ENCODE data around the gene EHD1. TPM values are rescaled to one million over a fixed set of nuclear protein-coding genes. Genes with fewer than 3 reads are reported as not detected.

EHD1 gene
- 55.0 and 57.2 TPM in 2 replicates for total RNA-seq
- long read RNA-seq, full-length matches to known transcripts, result 10 of 16 reads
- long read RNA-seq, partial matches to known transcripts, result 2 of 16 reads
- long read RNA-seq, other reads (novel, unspliced or antisense), result 4 of 16 reads

GRCh38 chr11:64878494-64879243 lies at the start of gene EHD1:
EHD1 (minus strand) TSS chr11:64878621; CDS start chr11:64878464, 157 bp downstream.
- H3K4me1 Mint-ChIP-seq (ENCODE audit: low read depth), result peaks cover 31% of the 10 kb centered on the region
- no peaks in the 10 kb centered on the region for H3K27me3 Mint-ChIP-seq
- peak within 1 kb of the TSS; percentile 95 for H3K4me3 Mint-ChIP-seq (ENCODE audit: low read depth)
- TF ChIP-seq CTCF (IDR thresholded peaks at IDR 0.05; ENCODE audit: unreplicated experiment), result peak; percentile 58
- DNase-seq (ENCODE audit: low spot score, unreplicated experiment), result peak; percentile 99
- no peaks in the 10 kb centered on the region for H3K9me3 Mint-ChIP-seq (ENCODE audit: low read depth)
- peaks cover 7% of the 10 kb centered on the region for H3K36me3 Mint-ChIP-seq (ENCODE audit: insufficient read depth)
- peak within 1 kb of the TSS; percentile 96 for H3K27ac Mint-ChIP-seq

GRCh38 chr11:64926689-64927088 lies 48.3 kb upstream of the EHD1 start:
- H3K9me3 Mint-ChIP-seq (ENCODE audit: low read depth), result no peaks in the 10 kb centered on the region
- DNase-seq (ENCODE audit: low spot score, unreplicated experiment), result no peak
- H3K27ac Mint-ChIP-seq, result no peak overlapping the region
- H3K36me3 Mint-ChIP-seq (ENCODE audit: insufficient read depth), result peaks cover 7% of the 10 kb centered on the region
- peaks cover 6% of the 10 kb centered on the region for H3K4me1 Mint-ChIP-seq (ENCODE audit: low read depth)
- TF ChIP-seq CTCF (IDR thresholded peaks at IDR 0.05; ENCODE audit: unreplicated experiment), result no peak
- H3K4me3 Mint-ChIP-seq (ENCODE audit: low read depth), result peak overlapping the region; percentile 37
- H3K27me3 Mint-ChIP-seq, result peaks cover 3% of the 10 kb centered on the region

- TF ChIP-seq CTCF (IDR thresholded peaks at IDR 0.05; ENCODE audit: unreplicated experiment), result no peak
- H3K4me1 Mint-ChIP-seq (ENCODE audit: low read depth), result peaks cover 6% of the 10 kb centered on the region
- peak overlapping the region; percentile 87 for H3K4me3 Mint-ChIP-seq (ENCODE audit: low read depth)
- H3K27ac Mint-ChIP-seq, result no peak overlapping the region
- no peaks in the 10 kb centered on the region for H3K9me3 Mint-ChIP-seq (ENCODE audit: low read depth)
- peaks cover 5% of the 10 kb centered on the region for H3K36me3 Mint-ChIP-seq (ENCODE audit: insufficient read depth)
- H3K27me3 Mint-ChIP-seq, result peaks cover 3% of the 10 kb centered on the region
- no peak for DNase-seq (ENCODE audit: low spot score, unreplicated experiment)
These were observed 47.4 kb upstream of the EHD1 start for GRCh38 chr11:64925536-64926436.

- TF ChIP-seq CTCF (IDR thresholded peaks at IDR 0.05; ENCODE audit: unreplicated experiment), result no peak
- peaks cover 6% of the 10 kb centered on the region for H3K4me1 Mint-ChIP-seq (ENCODE audit: low read depth)
- peak overlapping the region; percentile 67 for H3K27ac Mint-ChIP-seq
These were observed 46.5 kb upstream of the EHD1 start for GRCh38 chr11:64924910-64925284.

More at GRCh38 chr11:64924910-64925284, 46.5 kb upstream of the EHD1 start:
- peak overlapping the region; percentile 87 for H3K4me3 Mint-ChIP-seq (ENCODE audit: low read depth)
- peaks cover 2% of the 10 kb centered on the region for H3K36me3 Mint-ChIP-seq (ENCODE audit: insufficient read depth)
- no peak for DNase-seq (ENCODE audit: low spot score, unreplicated experiment)
- H3K9me3 Mint-ChIP-seq (ENCODE audit: low read depth), result no peaks in the 10 kb centered on the region
- H3K27me3 Mint-ChIP-seq, result peaks cover 3% of the 10 kb centered on the region
